Astrocyte of the hippocampus (primary cell): ENCODE data around the gene DHX32.

ENCODE experiments used
- DNase-seq: peaks from one replicate; pipeline ENCODE4 v3.0.0; 2011; ENCODE audit warnings: low read depth, low spot score

The DHX32 gene

GRCh38 chr10:125802739-125803138 lies 78.4 kb downstream of the DHX32 start:
- no peak for DNase-seq

- DNase-seq: no peak
Measured at GRCh38 chr10:125802131-125802530, 79.0 kb downstream of the DHX32 start.

GRCh38 chr10:125801574-125801973 lies 79.5 kb downstream of the DHX32 start:
- DNase-seq: no peak

- DNase-seq: no peak
Measured at GRCh38 chr10:125799451-125800182, 81.5 kb downstream of the DHX32 start.

- no peak for DNase-seq
Measured at GRCh38 chr10:125797994-125798662, 83.0 kb downstream of the DHX32 start.

- DNase-seq: no peak
Measured at GRCh38 chr10:125797424-125797823, 83.7 kb downstream of the DHX32 start.

GRCh38 chr10:125795637-125796190 lies 85.4 kb downstream of the DHX32 start:
- DNase-seq: no peak

- peak; percentile 12 for DNase-seq
Measured at GRCh38 chr10:125795128-125795527, 86.0 kb downstream of the DHX32 start.

GRCh38 chr10:125792342-125793300 lies 88.5 kb downstream of the DHX32 start:
- no peak for DNase-seq

- DNase-seq: no peak
Measured at GRCh38 chr10:125788156-125789034, 92.7 kb downstream of the DHX32 start.
